HG02943 (cell line): ENCODE data around the gene SWAP70.

ENCODE experiments used
- ATAC-seq: cut with Tn5 transposase; IDR thresholded peaks from one replicate; pipeline ENCODE4 v1.9.1; 2021; ENCODE audit warnings: mild to moderate bottlenecking, low read depth, moderate library complexity; ENCODE audit not compliant: unreplicated experiment

Gene SWAP70

DNA sequence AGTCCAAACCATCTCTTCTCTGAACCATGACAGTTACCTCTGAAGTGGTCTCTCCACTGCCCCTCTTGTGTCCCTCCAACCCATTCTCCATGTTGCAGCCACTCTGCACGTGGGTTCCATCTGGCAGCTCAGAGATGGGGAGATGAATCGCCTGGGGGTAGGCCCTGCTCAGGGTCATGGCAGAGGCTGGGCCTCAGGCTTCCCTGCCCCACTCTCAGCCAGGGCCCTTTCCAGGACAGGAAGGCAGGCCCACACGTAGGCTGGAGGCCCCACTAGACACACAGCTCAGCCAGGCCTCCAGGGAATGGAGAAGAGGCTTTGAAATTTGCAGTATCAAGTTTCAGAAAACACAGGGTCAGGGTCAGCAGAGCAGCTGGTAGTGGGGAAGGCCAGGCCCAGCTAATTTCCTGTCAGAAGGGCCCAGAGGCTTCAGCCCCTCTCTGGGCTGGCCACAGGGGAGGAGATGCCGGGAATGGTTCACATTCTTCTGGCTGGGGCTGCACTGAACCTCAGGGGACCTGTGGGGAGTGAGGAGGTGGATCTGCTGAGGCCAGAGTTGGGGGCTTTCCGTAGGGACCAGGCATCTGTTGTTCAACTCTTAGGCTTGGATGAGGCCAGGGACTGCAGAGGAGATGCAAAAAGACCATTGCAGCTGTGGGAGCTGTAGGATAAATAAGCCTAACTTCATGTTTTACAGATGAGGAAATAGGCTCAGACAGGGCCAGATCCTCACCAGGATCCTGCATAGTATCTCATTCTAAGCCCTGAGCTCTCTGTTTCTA is 101.6 kb downstream of the SWAP70 start:
- no peak for ATAC-seq

DNA sequence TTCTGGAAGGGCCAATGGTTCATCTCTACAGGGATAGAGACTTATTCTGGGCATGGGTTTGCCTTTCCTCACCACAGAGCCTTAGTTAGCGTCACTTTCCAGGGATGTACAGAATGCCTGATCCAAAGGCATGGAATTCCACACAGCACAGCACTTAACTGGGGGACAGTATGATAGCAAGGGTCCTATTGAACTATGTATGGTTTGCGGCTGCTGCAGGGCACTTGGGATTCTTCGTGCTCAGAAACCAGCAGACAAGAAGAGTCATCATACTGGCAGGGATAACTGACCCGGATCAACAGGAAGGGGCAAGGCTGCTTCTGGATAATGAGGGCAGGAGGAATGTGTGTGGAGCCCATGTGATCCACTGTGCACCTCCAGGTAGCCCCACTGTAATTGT is 105.7 kb downstream of the SWAP70 start:
- ATAC-seq = no peak

DNA sequence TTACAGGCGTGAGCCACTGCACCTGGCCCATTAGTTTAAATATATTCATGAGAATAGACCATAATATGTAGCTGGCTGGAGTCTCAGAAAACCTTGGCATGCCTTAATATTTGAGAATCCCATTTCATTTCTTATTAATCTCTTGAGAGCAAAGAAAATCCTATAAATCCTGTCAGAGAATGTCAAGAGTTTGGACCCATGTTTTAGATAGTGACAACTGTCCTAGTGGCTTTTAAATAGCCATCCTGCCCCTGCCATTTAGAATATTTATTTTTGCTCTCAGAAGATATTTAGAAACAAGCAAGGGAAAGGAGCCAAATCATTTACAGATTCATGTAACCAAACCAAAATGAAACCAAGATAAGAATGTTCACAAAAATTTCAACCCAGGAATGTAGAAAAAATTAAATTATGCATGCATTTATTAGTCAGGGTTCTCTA is 107.2 kb downstream of the SWAP70 start:
- no peak for ATAC-seq

DNA sequence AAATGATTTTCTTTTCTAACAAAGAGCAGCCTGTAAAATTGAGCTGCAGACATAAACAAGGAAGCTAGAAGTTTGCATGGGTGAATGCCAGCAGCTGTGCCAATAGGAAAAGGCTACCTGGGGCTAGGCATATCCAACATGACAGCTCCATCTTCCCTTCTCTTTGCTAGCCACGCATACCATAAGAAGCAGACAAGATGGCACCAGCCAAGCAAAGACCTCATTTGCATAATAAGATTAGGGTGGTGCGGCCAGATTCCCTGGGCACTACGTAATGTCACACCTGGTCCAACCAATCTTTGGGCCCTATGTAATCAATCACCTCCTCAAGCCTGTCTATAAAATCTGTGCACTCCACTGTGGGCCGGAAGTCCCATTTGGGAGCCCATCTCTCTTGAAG is 108.3 kb downstream of the SWAP70 start:
- ATAC-seq = no peak

DNA sequence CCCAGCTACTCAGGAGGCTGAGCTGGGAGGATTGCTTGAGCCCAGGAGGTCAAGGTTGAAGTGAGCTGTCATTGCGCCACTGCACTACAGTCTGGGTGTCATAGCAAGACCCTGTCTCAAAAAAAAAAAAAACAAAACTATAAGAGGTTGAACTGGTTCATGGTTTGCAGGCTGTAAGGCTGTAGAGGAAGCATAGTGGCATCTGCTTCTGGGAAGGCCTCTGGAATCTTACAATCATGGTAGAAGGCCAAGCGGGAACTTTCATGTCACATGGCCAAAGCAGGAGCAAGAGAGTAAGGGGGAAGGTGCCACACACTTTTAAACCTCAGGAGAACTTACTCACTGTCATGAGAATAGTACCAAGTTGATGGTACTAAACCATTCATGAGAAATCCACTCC is 109.6 kb downstream of the SWAP70 start:
- no peak for ATAC-seq

DNA sequence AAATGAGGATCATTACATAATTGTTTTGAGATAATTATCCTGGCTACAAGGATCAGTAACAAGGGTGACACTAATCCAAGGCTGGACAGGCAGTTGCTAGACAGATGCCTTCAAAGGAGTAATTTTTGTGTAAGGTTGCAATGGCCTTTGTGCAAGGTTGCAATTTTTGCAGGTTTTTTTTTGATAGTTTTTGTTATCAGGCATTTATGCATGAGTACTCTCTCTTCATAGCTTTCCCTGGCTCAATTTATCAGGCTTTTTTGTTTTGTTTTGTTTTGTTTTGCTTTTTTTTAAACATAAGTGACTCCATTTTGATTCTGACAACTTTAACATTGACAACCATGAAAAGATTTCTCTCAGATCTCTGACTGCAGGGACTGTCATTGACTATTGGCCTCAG is 110.2 kb downstream of the SWAP70 start:
- no peak for ATAC-seq

DNA sequence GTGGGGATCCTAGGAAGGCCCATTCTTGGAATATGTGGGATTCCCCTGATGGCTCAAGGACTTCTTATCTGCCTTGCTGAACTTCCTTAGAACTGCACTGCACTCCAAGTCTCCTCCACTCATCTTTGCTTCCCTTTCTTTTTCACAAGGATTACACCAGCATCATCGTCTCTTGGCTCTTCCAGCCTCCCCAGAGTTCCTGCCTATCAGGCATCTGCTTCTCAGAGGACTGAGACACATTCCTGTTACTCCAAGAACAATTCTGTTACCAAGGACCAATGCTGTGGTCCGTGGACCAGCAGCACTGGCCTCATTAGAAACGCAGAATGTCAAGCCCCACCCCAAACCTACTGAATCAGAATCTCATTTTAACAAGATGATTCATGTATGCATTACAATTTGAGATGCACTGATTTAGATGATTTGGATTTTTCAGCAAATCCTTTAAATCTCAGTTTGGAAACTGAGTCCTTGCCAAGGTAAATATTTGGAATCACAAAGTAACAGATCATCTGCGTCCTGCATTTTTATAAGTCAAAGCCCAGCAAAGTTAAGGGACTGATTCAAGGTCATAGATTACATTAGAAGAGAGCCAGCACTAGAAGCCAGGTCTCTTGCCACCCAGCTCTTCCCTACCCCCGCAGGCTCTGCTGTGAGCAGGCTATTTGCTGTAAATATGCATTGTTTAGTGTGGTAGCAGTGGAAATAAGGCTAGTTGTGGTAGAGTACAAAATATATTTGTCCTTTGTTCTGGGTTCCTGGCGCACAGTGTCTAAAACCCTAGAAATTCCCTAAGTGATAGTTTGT is 110.9 kb downstream of the SWAP70 start:
- no peak for ATAC-seq

DNA sequence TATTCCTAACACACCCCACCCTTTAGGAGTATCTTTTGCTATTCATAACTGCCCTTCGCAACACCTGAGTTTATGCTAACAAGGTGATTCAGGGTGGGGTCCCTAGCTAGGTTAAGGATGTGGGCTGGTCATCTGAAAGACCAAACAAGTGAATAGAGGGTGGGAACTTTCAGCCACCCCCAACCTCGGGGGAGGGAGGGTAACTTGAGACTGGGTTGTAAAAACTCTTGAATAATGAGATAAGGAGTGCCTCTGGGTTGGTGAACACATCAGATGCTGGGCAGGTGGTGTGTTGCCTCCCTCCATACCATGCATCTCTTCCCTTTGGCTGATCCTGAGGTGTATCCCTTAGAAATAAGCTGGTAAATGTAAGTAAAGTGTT is 111.5 kb downstream of the SWAP70 start:
- ATAC-seq = no peak

DNA sequence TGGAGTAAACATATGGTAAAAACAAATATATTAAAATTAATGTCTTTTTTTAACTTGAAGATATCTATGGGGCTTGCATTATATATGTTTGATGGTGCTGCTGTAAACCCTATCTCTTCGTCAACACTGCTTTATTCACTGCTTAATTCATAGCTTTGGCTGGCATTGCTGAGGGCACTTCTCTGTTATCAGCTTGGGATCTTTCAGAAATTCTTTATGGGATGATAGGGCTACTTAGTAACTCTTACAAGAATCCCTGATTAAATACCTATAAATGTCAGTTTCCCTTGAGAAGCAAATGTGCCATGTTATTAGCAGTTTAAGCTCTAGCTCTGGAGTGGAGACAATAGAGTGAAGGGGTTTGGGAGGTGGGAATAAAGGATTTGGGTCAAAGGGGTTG is 112.3 kb downstream of the SWAP70 start:
- no peak for ATAC-seq

DNA sequence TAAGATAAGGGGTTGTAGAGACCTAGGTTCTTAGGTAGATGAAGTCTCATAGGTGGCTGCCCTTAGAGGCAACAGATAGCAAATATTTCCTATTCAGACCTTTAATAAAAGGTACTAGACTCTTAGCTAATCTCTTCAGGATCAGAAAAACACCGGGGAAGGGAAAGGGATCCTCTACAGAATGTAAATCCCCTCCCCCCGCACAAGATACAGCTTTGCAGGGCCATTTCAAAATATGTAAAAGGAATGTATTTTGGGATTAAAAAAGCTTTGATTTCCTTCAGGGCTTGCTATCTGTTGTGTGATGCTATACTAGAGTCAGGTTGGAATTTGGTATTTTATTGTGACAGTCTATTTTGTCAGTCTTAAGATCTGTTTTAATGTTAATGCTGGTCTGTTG is 113.2 kb downstream of the SWAP70 start:
- ATAC-seq = no peak

DNA sequence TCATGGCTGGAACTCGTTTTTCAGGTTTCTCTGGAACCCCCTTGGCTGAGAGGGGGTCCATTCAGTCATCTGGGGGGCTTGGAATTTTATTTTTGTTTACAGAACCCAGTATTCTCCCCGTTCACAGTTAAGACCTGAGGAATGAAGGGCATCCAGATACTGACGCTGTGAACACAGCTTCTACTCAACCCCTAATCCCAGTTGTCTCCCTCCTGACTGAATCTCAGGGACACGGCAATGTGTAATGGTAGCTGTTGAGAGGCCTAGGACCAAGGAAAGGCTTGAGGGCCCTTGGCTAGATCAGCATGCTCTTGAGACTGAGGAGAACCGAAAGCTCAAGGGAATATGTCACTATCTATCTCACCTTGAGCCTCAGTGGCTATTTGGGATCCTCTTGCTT is 113.6 kb downstream of the SWAP70 start:
- ATAC-seq = no peak

DNA sequence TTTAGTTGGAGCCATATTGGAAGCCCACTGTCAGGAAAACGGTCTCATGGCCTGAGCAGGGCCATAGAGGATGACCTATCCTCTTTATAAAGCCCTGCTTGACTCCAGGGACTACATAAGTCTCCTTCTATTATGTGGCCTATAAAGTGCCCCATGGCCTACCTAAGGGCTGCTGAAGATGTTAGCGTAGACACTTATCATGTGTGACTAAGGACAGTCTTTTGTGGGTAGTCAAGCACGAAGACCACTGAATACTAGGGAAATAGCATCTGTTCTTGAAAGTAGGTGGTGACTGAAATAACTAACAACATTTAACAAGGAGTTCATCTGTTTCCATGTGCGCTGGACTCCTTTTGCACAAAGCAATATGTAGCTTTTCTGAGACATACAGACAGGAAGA is 117.1 kb downstream of the SWAP70 start:
- no peak for ATAC-seq

DNA sequence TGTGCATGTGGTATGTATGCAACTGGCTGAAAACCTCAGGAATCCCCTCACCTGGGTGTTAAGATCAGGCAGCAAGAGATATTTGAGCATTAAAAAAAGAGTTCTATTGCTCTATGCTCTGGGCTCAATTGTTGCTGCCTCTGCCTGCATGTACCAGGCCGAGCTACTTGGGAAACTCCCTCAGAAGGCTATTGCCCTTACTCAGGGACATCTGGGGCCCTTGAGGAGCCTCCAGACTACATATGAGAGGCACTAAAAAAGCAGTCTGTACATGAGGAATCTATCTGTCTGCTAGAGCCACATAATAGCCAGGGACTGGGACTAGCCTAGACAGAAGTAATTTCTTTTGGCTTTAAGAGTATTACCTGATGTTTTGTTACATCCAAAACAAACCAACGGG is 120.1 kb downstream of the SWAP70 start:
- no peak for ATAC-seq

DNA sequence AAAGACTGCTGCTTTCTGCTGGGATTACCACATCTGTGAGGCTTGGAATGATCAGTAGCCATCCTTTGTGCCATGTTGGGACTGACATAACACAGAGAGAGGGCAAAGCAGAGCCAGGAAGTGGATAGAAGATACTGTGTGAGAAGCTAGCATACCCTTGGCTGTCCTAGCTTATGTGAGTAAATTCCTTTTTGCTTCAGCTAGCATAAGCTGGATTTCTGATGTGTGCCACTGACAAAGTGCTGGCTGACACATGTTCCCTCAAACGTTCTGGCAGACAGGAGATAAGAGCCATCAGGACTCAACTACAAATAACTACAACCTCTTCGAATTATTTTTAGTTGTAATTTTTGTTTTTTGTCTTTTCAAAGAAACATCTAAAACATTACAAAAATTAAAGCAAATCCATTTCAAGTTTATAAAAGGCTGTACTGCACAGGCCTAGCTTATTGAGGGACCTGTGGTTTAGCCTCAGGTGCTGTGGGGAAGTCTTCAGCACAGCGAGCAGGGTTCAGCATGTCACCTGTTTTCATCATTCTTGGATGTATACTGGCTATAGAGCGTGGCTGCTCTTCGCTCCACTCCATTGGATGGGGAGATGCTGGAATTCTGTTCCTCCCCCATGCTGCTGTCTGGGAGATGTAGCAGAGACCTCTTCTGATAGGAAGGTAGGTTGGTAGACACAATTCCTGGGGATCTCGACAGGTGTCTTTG is 120.9 kb downstream of the SWAP70 start:
- ATAC-seq = no peak

DNA sequence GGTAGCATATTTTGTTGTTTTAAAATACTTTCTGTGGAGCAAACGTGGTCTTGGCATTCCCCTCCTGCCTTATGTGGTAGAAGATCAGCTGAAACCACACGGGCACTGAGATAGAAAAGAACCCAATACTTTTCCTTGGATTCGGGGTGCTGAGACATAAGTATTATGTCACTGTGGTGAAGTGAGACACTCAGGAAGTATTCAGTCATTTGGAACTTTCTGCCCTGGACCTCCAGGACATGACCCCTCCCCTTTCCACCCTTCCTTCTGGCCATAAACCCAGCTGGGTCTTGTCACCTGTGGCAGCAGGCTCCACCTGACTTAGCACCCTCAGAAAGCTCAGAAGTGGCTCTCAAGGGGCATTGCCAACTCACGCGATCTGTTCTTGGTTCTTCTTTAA is 123.4 kb downstream of the SWAP70 start:
- ATAC-seq = no peak

DNA sequence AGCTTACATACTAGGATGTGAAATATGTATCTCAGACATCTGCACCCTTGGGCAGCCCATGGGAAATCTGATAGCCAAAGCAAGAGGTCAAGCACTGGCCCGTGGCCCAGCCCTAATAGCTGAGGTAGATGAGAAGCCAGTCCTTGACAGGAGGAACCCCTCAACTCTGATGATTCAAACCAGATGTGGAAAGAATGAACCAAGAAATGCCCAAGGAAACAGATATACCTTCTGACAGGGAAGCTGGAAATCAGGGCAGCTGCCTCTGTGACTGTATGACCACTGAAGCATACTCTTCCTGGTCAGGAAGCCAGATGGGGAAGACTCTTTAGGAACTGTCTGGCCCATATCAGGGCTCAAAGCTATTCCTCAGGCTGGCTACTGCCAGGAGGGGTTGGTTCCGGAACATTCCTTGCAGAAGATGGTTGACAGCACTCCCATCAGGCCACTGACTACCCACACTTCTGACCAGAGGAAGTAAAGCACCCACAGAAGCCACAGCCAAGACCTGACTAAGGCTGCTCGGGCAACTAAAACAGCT is 124.2 kb downstream of the SWAP70 start:
- ATAC-seq = no peak

DNA sequence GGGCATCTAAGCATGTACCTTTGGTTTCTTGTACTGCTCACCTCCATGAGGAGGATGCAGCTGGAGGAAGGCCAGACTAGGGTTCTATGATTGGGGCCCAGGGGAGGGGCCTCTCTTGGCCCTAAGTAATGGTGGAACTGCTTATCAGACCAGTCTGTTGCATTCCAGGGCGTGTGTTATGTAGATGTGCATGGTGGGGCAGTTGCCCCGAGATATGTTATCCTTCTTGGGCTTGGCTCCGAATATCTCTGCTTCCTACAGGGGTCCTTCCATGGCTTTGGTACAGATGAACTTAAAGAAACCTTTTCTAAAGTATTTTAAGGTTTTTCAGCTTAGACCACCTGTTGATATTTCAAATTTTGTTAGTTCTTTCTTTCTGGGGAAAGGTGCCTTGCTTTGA is 126.0 kb downstream of the SWAP70 start:
- no peak for ATAC-seq

DNA sequence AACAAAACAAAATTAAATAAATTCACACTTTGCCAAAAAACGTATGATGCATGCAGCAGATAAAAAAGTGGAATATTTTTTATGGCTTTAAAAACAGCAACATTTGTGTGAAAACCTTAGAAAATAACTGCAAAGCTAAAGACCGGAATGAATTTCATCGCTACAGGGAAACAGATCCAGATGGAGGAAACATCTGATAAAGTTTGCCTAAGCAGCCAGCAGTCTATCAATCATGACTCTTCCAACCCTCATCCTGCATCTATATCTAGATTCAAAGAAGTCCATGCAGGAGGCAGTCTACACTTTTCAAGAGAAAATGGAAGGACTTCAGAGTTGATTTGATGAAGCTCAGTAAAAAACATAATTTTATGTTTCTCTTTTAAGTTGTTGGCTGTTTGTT is 126.8 kb downstream of the SWAP70 start:
- no peak for ATAC-seq

DNA sequence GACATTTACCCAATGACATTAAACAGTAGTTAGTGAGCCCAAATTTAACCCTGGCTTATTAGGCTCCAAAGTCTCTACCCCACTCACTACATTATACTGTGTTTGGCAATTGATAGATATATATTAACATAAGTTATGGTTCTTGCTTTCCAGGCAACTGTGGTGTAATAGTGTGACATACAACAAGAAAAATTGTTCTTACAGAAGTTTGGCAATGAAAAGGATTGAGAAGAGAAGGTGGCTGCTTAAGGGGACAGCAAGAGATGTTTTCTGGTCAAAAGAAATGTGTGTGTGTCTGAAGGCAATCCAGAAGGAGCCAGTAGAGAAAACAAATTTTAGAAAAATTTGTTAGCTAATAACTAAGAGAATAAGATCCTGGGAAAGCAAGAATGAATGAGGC is 132.4 kb downstream of the SWAP70 start:
- no peak for ATAC-seq

DNA sequence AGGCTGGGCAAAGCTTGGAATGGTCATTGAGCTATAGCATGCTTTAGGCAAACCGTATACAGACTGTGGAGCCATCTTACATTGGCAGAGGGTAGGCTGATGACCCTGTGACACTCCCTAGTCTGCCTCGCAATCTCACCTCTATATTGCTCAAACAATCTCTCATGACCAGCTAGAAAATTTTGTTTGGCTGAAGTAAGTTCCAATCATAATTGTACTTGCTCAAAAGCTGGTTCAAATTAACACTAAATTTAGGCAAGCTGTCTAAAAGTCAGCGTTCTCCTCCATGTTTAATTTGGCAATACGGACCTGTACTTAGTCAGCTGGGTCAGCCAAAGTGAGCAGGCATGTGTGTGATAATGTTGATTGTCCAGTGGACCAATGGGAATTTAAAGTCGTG is 133.0 kb downstream of the SWAP70 start:
- no peak for ATAC-seq

DNA sequence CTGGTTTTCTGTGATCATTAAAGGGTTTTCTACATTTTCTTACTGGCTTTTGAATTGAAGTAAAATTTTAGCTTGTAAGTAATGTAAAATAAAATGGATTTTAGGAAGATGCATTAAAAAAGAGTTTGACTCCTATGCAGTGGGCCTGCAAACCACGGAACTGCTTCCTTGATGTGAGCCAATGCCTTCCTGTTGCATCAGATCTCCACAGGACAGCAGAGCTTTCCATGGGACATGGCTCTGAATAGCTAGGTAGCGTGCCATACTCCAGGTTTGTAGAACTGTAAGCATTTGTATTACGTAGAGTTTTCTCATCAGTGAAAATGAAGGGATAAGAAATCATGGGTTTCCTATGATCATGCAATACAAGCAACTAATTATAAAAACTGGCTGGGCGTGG is 133.4 kb downstream of the SWAP70 start:
- no peak for ATAC-seq
